ENCODE measurements around the gene MYO16.
"Not testable (repeated sequence)": the region's sequence is repeated elsewhere in the genome, so short reads cannot be mapped to it uniquely, and the experiment has no call there.

MYO16 gene

GRCh38 chr13:108911807-108912206 is 282.4 kb downstream of the MYO16 start:
- H3K27ac ChIP-seq (ENCODE audit: low read depth, low read length), result no peak overlapping the region
- no peak overlapping the region for H3K4me3 ChIP-seq (ENCODE audit: insufficient read depth, low read length, poor library complexity, severe bottlenecking)
- H3K9ac ChIP-seq (ENCODE audit: low read length), result no peak overlapping the region
- no peaks in the 10 kb centered on the region for H4K20me1 ChIP-seq (ENCODE audit: low read depth, low read length)
- H3K79me2 ChIP-seq (ENCODE audit: insufficient read depth, low read length), result no peaks in the 10 kb centered on the region
- H3K9me3 ChIP-seq (ENCODE audit: insufficient read depth, low read length), result no peaks in the 10 kb centered on the region
- no peak for TF ChIP-seq CTCF (IDR thresholded peaks at IDR 0.05; ENCODE audit: insufficient read depth, low read length, poor library complexity, severe bottlenecking)
- TF ChIP-seq EZH2phosphoT487 (conservative IDR thresholded peaks at IDR 0.05; ENCODE audit: low read length), result no peak
- H3K27me3 ChIP-seq (ENCODE audit: low read length), result no peaks in the 10 kb centered on the region
- H3K9me2 ChIP-seq (replicated peaks; ENCODE audit: insufficient read depth, low read length), result no peaks in the 10 kb centered on the region
- H3F3A ChIP-seq (ENCODE audit: insufficient read depth), result no peaks in the 10 kb centered on the region
- no peak overlapping the region for H2AFZ ChIP-seq (ENCODE audit: low read depth, low read length, severe bottlenecking)
- no peaks in the 10 kb centered on the region for H3K36me3 ChIP-seq (ENCODE audit: low read length)
- no peak overlapping the region for H3K4me2 ChIP-seq (ENCODE audit: low read depth, low read length, poor library complexity, severe bottlenecking)

- H3F3A ChIP-seq (ENCODE audit: insufficient read depth); H3K9ac ChIP-seq (ENCODE audit: low read length); H3K9me2 ChIP-seq (replicated peaks; ENCODE audit: insufficient read depth, low read length); H3K4me2 ChIP-seq (ENCODE audit: low read depth, low read length, poor library complexity, severe bottlenecking); H3K4me3 ChIP-seq (ENCODE audit: insufficient read depth, low read length, poor library complexity, severe bottlenecking); H3K79me2 ChIP-seq (ENCODE audit: insufficient read depth, low read length); H3K9me3 ChIP-seq (ENCODE audit: insufficient read depth, low read length); H3K27me3 ChIP-seq (ENCODE audit: low read length); H3K27ac ChIP-seq (ENCODE audit: low read depth, low read length); H4K20me1 ChIP-seq (ENCODE audit: low read depth, low read length); H3K36me3 ChIP-seq (ENCODE audit: low read length); H2AFZ ChIP-seq (ENCODE audit: low read depth, low read length, severe bottlenecking): not testable (repeated sequence)
Observed at GRCh38 chr13:108913731-108914130, 284.3 kb downstream of the MYO16 start.

GRCh38 chr13:108915095-108915633 is 285.8 kb downstream of the MYO16 start:
- Histone ChIP-seq H3K9me2 (replicated peaks; ENCODE audit: insufficient read depth, low read length) (no peaks in the 10 kb centered on the region), H3K4me2 (ENCODE audit: low read depth, low read length, poor library complexity, severe bottlenecking) (no peak overlapping the region), H3K36me3 (ENCODE audit: low read length) (no peaks in the 10 kb centered on the region), H3K27ac (ENCODE audit: low read depth, low read length) (no peak overlapping the region), H4K20me1 (ENCODE audit: low read depth, low read length) (no peaks in the 10 kb centered on the region), H3K4me3 (ENCODE audit: insufficient read depth, low read length, poor library complexity, severe bottlenecking) (no peak overlapping the region), H2AFZ (ENCODE audit: low read depth, low read length, severe bottlenecking) (no peak overlapping the region), H3K79me2 (ENCODE audit: insufficient read depth, low read length) (no peaks in the 10 kb centered on the region), H3K9ac (ENCODE audit: low read length) (no peak overlapping the region), H3K27me3 (ENCODE audit: low read length) (no peaks in the 10 kb centered on the region), H3K9me3 (ENCODE audit: insufficient read depth, low read length) (no peaks in the 10 kb centered on the region), H3F3A (ENCODE audit: insufficient read depth) (no peaks in the 10 kb centered on the region)
- TF ChIP-seq EZH2phosphoT487 (conservative IDR thresholded peaks at IDR 0.05; ENCODE audit: low read length) (no peak), CTCF (IDR thresholded peaks at IDR 0.05; ENCODE audit: insufficient read depth, low read length, poor library complexity, severe bottlenecking) (no peak)

GRCh38 chr13:108915634-108916512 is 286.5 kb downstream of the MYO16 start:
- no peak overlapping the region for H3K27ac ChIP-seq (ENCODE audit: low read depth, low read length)
- H2AFZ ChIP-seq (ENCODE audit: low read depth, low read length, severe bottlenecking), result no peak overlapping the region
- no peaks in the 10 kb centered on the region for H4K20me1 ChIP-seq (ENCODE audit: low read depth, low read length)
- no peaks in the 10 kb centered on the region for H3K79me2 ChIP-seq (ENCODE audit: insufficient read depth, low read length)
- no peaks in the 10 kb centered on the region for H3K27me3 ChIP-seq (ENCODE audit: low read length)
- no peak overlapping the region for H3K4me2 ChIP-seq (ENCODE audit: low read depth, low read length, poor library complexity, severe bottlenecking)
- H3K9me2 ChIP-seq (replicated peaks; ENCODE audit: insufficient read depth, low read length), result no peaks in the 10 kb centered on the region
- no peaks in the 10 kb centered on the region for H3F3A ChIP-seq (ENCODE audit: insufficient read depth)
- no peaks in the 10 kb centered on the region for H3K9me3 ChIP-seq (ENCODE audit: insufficient read depth, low read length)
- no peak for TF ChIP-seq CTCF (IDR thresholded peaks at IDR 0.05; ENCODE audit: insufficient read depth, low read length, poor library complexity, severe bottlenecking)
- no peak for TF ChIP-seq EZH2phosphoT487 (conservative IDR thresholded peaks at IDR 0.05; ENCODE audit: low read length)
- no peak overlapping the region for H3K4me3 ChIP-seq (ENCODE audit: insufficient read depth, low read length, poor library complexity, severe bottlenecking)
- H3K36me3 ChIP-seq (ENCODE audit: low read length), result no peaks in the 10 kb centered on the region
- H3K9ac ChIP-seq (ENCODE audit: low read length), result no peak overlapping the region
